Urinary bladder (tissue), 4 donors: ENCODE results near the gene SMARCAD1. TPM values are rescaled to one million over a fixed set of nuclear protein-coding genes. Genes with fewer than 3 reads are reported as not detected.
A peak's percentile ranks its signal among the peaks of the same experiment; 100 is the strongest.

Experiments
- DNase-seq: peaks from one replicate; pipeline ENCODE4 v3.0.0-alpha.2; 2015; ENCODE audit errors: extremely low spot score
- H3K27ac ChIP-seq: one replicate; pipeline ENCODE4 v1.5.1; 2013; ENCODE audit warnings: low read depth, mild to moderate bottlenecking, moderate library complexity
- H3K36me3 ChIP-seq: one replicate; pipeline ENCODE4 v1.6.1; 2013; ENCODE audit warnings: mild to moderate bottlenecking, moderate library complexity; ENCODE audit not compliant: insufficient read depth
- H3K4me1 ChIP-seq: one replicate; pipeline ENCODE4 v1.6.1; 2013; ENCODE audit warnings: mild to moderate bottlenecking, moderate library complexity; ENCODE audit not compliant: insufficient read depth
- H3K4me3 ChIP-seq: one replicate; pipeline ENCODE4 v1.5.1; 2013; ENCODE audit warnings: low read depth, low read length
- WGBS: extraction: QIAGEN DNeasy Blood & Tissue Kit; methylation state at CpG from one replicate; pipeline ENCODE4 v1.1.7; 2013; 5-methylcytosine and 5-hydroxymethylcytosine counted together
- polyA plus RNA-seq: library from polyadenylated mRNA; stranded (reverse); fragments of 200-250 nt; gene quantifications from one replicate; pipeline ENCODE4 v1.2.3, GENCODE V29; 2013
- total RNA-seq: library from RNA; depleted of rRNA; stranded (reverse); fragments of >200 nt; gene quantifications from one replicate; pipeline ENCODE4 v1.2.3, GENCODE V29; 2014
- donor health status: healthy with polysubstance abuse.
- donor health status: healthy.

The SMARCAD1 gene
- 102 TPM for total RNA-seq
- 12.1 TPM for polyA plus RNA-seq

DNA sequence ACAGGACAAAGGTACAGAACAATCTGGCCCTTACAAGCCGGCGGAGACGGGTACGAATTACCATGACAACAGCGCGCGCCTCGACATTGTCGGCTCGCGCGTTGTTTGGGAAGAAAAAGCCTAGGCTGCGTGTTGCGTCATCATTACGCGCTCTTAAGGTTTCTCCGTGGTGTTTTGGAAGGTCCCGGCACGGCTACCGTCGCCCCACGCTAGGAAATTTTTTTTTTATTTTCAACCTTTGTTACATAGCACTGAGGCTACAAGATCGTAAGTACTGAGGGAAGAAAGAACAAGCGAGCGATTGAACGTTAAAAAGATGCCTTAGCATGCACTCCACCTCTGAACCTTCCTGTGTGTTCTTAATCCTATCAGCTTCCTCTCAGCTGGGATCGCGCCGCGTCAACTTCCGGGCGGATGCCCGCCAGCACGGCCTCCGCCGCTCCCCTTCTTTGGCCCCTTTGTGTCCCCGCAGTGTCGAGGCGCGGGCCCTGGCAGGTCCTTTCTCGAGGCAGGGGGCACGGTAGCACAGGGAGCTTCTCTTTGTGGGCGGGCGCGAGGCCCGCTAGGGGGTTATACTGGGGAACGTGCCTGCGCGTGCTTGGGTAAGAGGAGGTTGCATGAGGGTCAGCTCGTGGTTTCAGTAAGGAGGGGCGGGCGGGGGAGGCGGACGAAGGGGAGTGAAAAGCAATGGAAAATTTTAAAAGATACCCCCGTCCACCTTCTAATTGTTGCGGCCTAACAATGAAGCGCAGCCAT, at the start of gene SMARCAD1:
SMARCAD1 (plus strand) TSS at position 397 of the 756 bp plus-strand sequence. CDS start 530 bp downstream, outside the sequence.
- under 1% methylated on average over 57 of the region's 57 CpGs for WGBS
- peak within 1 kb of the TSS; percentile 94 for H3K27ac ChIP-seq
- no peaks in the 10 kb centered on the region for H3K36me3 ChIP-seq
- peak; percentile 96 for DNase-seq
- peak within 1 kb of the TSS; percentile 86 for H3K4me3 ChIP-seq
- no peaks in the 10 kb centered on the region for H3K4me1 ChIP-seq

DNA sequence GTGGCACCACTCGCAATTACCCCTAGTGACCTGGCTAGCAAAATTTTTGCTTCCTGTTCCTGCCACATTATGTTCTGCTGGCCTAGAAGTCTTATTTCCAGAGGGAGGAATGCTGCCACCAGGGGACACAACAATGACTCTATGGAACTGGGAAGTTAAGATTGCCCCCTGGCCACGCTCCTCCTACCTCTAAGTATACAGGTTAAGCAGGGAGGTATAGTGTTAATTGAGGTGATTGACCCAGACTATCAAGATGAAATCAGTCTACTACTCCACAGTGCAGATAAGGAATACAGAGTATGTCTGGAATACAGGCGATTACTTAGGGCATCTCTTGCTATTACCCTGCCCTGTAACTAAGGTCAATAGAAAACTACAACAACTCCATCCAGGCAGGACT, 48.8 kb upstream of the SMARCAD1 start:
- no peak overlapping the region for H3K27ac ChIP-seq
- no peak overlapping the region for H3K4me3 ChIP-seq
- no peaks in the 10 kb centered on the region for H3K36me3 ChIP-seq
- no peak for DNase-seq
- H3K4me1 ChIP-seq, result no peaks in the 10 kb centered on the region
- 84% methylated on average over 3 of the region's 3 CpGs for WGBS

- DNase-seq, result no peak
- Histone ChIP-seq H3K27ac (no peak overlapping the region), H3K4me1 (no peaks in the 10 kb centered on the region), H3K36me3 (no peaks in the 10 kb centered on the region), H3K4me3 (no peak overlapping the region)
- WGBS, result 78% methylated on average over 1 of the region's 1 CpG
Observed at GRCh38 chr4:94159790-94160189, 47.9 kb upstream of the SMARCAD1 start.

DNA sequence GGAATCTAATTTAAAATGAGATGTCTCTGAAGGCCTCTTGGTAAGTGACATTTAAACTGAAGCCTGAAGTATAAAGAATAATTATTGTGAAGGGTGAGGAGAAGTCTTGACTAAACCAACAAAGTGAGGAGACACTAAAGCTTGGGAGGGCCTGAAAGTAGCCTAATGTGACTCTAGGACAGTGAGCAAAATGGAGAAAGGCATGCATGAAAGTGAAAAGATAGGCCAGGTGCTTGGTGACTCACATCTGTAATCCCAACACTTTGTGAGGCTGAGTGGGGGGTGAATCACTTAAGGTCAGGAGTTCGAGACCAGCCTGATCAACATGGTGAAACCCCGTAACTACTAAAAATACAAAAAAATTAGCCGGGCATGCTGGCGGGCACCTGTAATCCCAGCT, 46.9 kb upstream of the SMARCAD1 start:
- DNase-seq, result no peak
- H3K36me3 ChIP-seq, result no peaks in the 10 kb centered on the region
- H3K4me3 ChIP-seq, result no peak overlapping the region
- 96% methylated on average over 4 of the region's 4 CpGs for WGBS
- no peak overlapping the region for H3K27ac ChIP-seq
- no peaks in the 10 kb centered on the region for H3K4me1 ChIP-seq

- H3K4me1 ChIP-seq, result no peaks in the 10 kb centered on the region
- DNase-seq, result no peak
- 43% methylated on average over 3 of the region's 3 CpGs for WGBS
- H3K27ac ChIP-seq, result no peak overlapping the region
- H3K4me3 ChIP-seq, result no peak overlapping the region
- H3K36me3 ChIP-seq, result no peaks in the 10 kb centered on the region
Observed at GRCh38 chr4:94165256-94165655, 42.4 kb upstream of the SMARCAD1 start.

DNA sequence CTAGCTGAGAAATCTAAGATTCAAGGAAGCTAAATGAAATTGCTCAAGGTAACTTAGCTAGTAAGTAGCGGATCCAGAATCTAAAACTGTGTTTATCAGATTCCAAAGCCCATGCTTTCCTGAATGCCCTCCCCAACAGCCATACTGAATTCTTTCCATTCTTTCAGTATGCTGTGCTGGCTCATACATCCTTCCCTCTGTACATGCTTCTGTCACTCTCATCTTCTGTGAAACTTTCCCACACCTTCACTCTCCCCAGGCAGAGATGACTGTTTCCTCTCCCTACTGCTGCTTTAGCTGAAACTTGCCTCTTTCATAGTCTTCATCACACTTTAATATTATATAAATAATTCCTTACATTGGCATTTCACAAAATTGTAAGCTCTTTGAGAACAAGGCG, 39.3 kb upstream of the SMARCAD1 start:
- Histone ChIP-seq H3K36me3 (no peaks in the 10 kb centered on the region), H3K4me3 (no peak overlapping the region), H3K27ac (no peak overlapping the region), H3K4me1 (no peaks in the 10 kb centered on the region)
- WGBS, result 59% methylated on average over 2 of the region's 2 CpGs
- no peak for DNase-seq

DNA sequence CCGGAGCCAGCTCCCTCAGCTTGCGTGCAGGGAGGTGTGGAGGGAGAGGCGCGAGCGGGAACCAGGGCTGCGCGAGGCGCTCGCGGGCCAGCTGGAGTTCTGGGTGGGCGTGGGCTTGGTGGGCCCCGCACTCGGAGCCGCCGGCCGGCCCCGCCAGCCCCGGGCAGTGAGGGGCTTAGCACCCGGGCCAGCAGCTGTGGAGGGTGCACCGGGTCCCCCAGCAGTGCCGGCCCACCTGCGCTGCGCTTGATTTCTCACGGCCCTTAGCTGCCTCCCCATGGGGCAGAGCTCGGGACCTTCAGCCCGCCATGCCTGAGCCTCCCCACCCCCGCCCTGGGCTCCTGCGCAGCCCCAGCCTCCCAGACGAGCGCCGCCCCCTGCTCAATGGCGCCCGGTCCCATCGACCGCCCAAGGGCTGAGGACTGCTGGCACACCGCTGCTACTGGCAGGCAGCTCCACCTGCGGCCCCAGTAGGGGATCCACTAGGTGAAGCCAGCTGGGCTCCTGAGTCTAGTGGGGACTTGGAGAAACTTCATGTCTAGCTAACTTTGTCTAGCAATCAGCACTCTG, 37.8 kb upstream of the SMARCAD1 start:
- no peaks in the 10 kb centered on the region for H3K36me3 ChIP-seq
- no peak for DNase-seq
- H3K27ac ChIP-seq, result no peak overlapping the region
- no peaks in the 10 kb centered on the region for H3K4me1 ChIP-seq
- no peak overlapping the region for H3K4me3 ChIP-seq
- WGBS, result 97% methylated on average over 37 of the region's 37 CpGs

DNA sequence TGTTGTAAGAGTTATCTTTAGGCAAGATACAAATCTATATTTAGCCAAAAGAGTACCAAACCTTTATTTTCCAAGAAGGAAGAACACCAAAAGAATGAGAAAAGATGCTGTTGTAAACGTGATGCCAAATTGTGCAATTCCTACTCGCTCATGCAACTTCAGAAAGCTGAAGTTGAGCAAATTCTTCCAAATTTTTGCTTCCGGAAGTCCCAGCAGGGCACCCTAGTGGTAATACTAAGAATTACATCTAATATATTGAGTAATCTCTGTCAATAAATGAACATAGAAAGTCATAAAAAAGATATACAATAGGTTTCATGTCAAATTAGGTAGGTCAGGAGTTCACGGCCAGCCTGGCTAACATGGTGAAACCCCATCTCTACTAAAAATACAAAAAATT, 36.0 kb upstream of the SMARCAD1 start:
- H3K36me3 ChIP-seq, result no peaks in the 10 kb centered on the region
- no peak overlapping the region for H3K27ac ChIP-seq
- no peak for DNase-seq
- H3K4me3 ChIP-seq, result no peak overlapping the region
- WGBS, result 86% methylated on average over 4 of the region's 4 CpGs
- no peaks in the 10 kb centered on the region for H3K4me1 ChIP-seq

DNA sequence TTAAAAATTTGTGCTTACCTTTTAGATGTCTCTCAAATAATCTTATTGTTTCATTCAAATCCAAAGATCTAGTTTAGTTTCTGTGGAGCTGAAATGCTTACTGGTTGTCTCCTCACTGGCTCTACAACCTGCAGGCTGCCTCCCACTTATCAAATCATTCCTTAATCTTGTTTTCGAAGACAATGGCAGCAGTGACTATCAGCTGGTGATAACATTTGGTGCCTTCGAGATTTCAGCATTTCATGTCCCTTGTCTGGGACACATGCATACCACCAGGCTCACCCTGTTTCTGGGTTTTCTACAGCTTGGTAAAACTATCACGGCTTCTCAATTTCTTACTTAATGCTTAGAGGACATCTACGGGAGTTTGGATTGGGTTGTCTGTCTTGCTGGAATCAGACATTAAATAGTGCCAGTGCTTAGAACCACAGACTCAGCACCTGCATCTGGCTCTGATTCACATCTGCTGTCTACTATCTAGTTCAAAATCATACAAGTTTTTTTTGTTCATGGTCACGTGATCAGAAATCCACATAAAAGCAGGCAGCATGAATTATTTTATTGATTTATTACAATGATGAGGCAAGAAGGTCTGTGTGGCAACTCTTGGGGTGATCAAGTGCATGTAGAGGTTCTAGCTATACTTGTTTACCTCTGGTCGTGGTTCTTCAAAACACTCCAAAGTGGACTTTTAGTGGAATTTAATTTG, 32.0 kb upstream of the SMARCAD1 start:
- no peaks in the 10 kb centered on the region for H3K4me1 ChIP-seq

GRCh38 chr4:94177822-94178221, 29.8 kb upstream of the SMARCAD1 start:
- WGBS, result 87% methylated on average over 2 of the region's 2 CpGs
- no peaks in the 10 kb centered on the region for H3K36me3 ChIP-seq
- H3K4me1 ChIP-seq, result no peaks in the 10 kb centered on the region
- DNase-seq, result no peak
- H3K4me3 ChIP-seq, result no peak overlapping the region
- no peak overlapping the region for H3K27ac ChIP-seq

More for the DNA sequence above, 32.0 kb upstream of the SMARCAD1 start:
- no peak overlapping the region for H3K4me3 ChIP-seq
- no peaks in the 10 kb centered on the region for H3K36me3 ChIP-seq
- H3K27ac ChIP-seq, result no peak overlapping the region
- no peak for DNase-seq
- WGBS, result 65% methylated on average over 6 of the region's 6 CpGs

GRCh38 chr4:94181815-94182214, 25.9 kb upstream of the SMARCAD1 start:
- Histone ChIP-seq H3K4me1 (no peaks in the 10 kb centered on the region), H3K36me3 (no peaks in the 10 kb centered on the region), H3K4me3 (no peak overlapping the region), H3K27ac (no peak overlapping the region)
- DNase-seq, result no peak
- WGBS, result 30% methylated on average over 1 of the region's 1 CpG

DNA sequence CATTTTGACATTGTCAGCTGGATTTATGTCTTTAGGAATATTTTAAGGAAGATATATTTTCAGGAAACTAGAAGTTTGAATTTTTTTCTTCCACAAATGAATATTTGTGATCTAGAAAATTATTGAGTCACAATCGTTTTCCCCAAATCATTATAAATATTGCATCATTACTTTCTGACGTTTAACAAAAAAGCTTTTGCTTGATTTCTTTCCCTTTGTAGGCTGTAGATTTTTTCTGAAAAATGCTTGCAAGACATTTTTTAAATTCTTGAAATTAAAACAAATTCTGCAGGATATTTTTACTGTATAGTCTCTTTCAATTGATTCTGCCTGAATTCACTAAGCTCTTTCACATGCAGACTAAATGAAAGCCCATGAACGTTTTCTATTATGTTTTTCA, 4.9 kb upstream of the SMARCAD1 start:
- no peaks in the 10 kb centered on the region for H3K36me3 ChIP-seq
- DNase-seq, result no peak
- H3K27ac ChIP-seq, result no peak overlapping the region
- WGBS, result 82% methylated on average over 3 of the region's 3 CpGs
- H3K4me3 ChIP-seq, result no peak overlapping the region
- no peaks in the 10 kb centered on the region for H3K4me1 ChIP-seq

DNA sequence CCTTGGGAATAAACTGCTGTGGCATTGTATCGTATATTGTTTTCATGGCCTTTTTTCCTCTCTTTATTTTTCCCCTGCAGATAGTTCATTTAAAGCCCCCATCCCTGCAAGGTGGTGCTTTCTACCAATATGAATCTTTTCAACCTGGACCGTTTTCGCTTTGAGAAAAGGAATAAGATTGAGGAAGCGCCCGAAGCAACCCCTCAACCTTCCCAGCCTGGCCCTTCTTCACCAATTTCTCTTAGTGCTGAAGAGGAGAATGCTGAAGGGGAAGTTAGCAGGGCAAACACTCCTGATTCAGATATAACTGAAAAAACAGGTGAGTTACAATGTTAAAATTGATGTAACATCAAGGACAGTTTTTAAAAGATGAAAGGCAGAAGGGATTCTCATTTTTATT, 601 bp downstream of the SMARCAD1 start:
- Histone ChIP-seq H3K36me3 (no peaks in the 10 kb centered on the region), H3K27ac (no peak overlapping the region), H3K4me1 (no peaks in the 10 kb centered on the region), H3K4me3 (peak overlapping the region; percentile 86)
- 8% methylated on average over 5 of the region's 5 CpGs for WGBS
- no peak for DNase-seq

GRCh38 chr4:94208918-94209317, 1.3 kb downstream of the SMARCAD1 start:
- no peaks in the 10 kb centered on the region for H3K36me3 ChIP-seq
- no peaks in the 10 kb centered on the region for H3K4me1 ChIP-seq
- H3K4me3 ChIP-seq, result peak overlapping the region; percentile 86
- 77% methylated on average over 1 of the region's 1 CpG for WGBS
- H3K27ac ChIP-seq, result no peak overlapping the region
- DNase-seq, result no peak
